KOPT-K1 (cell line): ENCODE data around the gene MOV10L1.
"Not testable (repeated sequence)": the region's sequence is repeated elsewhere in the genome, so short reads cannot be mapped to it uniquely, and the experiment has no call there.

Source experiments
- H3K27ac ChIP-seq: fragments of 200-600 bp; sonication (generic); 2 replicates; pipeline ENCODE4 v1.5.1; 2016; ENCODE audit warnings: antibody characterized with exemption, mild to moderate bottlenecking, low read depth, low read length; ENCODE audit not compliant: poor library complexity, severe bottlenecking
- H3K36me3 ChIP-seq: fragments of 200-600 bp; sonication (generic); 2 replicates; pipeline ENCODE4 v1.5.1; 2017; ENCODE audit warnings: antibody characterized with exemption, mild to moderate bottlenecking, low read length, moderate library complexity; ENCODE audit not compliant: insufficient read depth
- H3K9me3 ChIP-seq: fragments of 200-600 bp; sonication (generic); 2 replicates; pipeline ENCODE4 v1.5.1; 2017; ENCODE audit warnings: antibody characterized with exemption, low read length, mild to moderate bottlenecking; ENCODE audit not compliant: insufficient read depth, poor library complexity, severe bottlenecking

The MOV10L1 gene

GRCh38 chr22:50194037-50194805, 104.4 kb downstream of the MOV10L1 start:
- Histone ChIP-seq H3K36me3 (peaks cover 65% of the 10 kb centered on the region), H3K9me3 (no peaks in the 10 kb centered on the region), H3K27ac (peak overlapping the region; percentile 98)

GRCh38 chr22:50196256-50196655, 106.5 kb downstream of the MOV10L1 start:
- no peaks in the 10 kb centered on the region for H3K9me3 ChIP-seq
- H3K36me3 ChIP-seq, result peaks cover 71% of the 10 kb centered on the region
- no peak overlapping the region for H3K27ac ChIP-seq

- Histone ChIP-seq H3K36me3 (peaks cover 71% of the 10 kb centered on the region), H3K9me3 (no peaks in the 10 kb centered on the region), H3K27ac (no peak overlapping the region)
Observed at GRCh38 chr22:50197000-50197800, 107.4 kb downstream of the MOV10L1 start.

- Histone ChIP-seq H3K36me3 (peaks cover 72% of the 10 kb centered on the region), H3K9me3 (no peaks in the 10 kb centered on the region), H3K27ac (no peak overlapping the region)
Observed at GRCh38 chr22:50197856-50198623, 108.2 kb downstream of the MOV10L1 start.

GRCh38 chr22:50198624-50199017, 108.8 kb downstream of the MOV10L1 start:
- Histone ChIP-seq H3K36me3 (peaks cover 72% of the 10 kb centered on the region), H3K9me3 (no peaks in the 10 kb centered on the region), H3K27ac (no peak overlapping the region)

- Histone ChIP-seq H3K36me3 (peaks cover 72% of the 10 kb centered on the region), H3K27ac (peak overlapping the region; percentile 83)
Observed at GRCh38 chr22:50199251-50199721, 109.5 kb downstream of the MOV10L1 start.

GRCh38 chr22:50199829-50200460, 110.1 kb downstream of the MOV10L1 start:
- peaks cover 72% of the 10 kb centered on the region for H3K36me3 ChIP-seq
- peak overlapping the region; percentile 83 for H3K27ac ChIP-seq
- no peaks in the 10 kb centered on the region for H3K9me3 ChIP-seq

More at GRCh38 chr22:50199251-50199721, 109.5 kb downstream of the MOV10L1 start:
- no peaks in the 10 kb centered on the region for H3K9me3 ChIP-seq

GRCh38 chr22:50200461-50201190, 110.8 kb downstream of the MOV10L1 start, which contains the start of gene SELENOO:
TSS of gene SELENOO (plus strand) at chr22:50201011. CDS start at chr22:50201037, 26 bp downstream.
- Histone ChIP-seq H3K27ac (peak within 1 kb of the TSS; percentile 83), H3K36me3 (peaks cover 72% of the 10 kb centered on the region), H3K9me3 (no peaks in the 10 kb centered on the region)

GRCh38 chr22:50201191-50202129, 111.7 kb downstream of the MOV10L1 start:
- no peaks in the 10 kb centered on the region for H3K9me3 ChIP-seq
- H3K27ac ChIP-seq, result peak overlapping the region; percentile 83
- peaks cover 72% of the 10 kb centered on the region for H3K36me3 ChIP-seq

- Histone ChIP-seq H3K9me3 (no peaks in the 10 kb centered on the region), H3K27ac (peak overlapping the region; percentile 83), H3K36me3 (peaks cover 71% of the 10 kb centered on the region)
Observed at GRCh38 chr22:50202130-50202666, 112.4 kb downstream of the MOV10L1 start.

- H3K36me3 ChIP-seq, result peaks cover 71% of the 10 kb centered on the region
- no peaks in the 10 kb centered on the region for H3K9me3 ChIP-seq
- H3K27ac ChIP-seq, result no peak overlapping the region
Observed at GRCh38 chr22:50203288-50203687, 113.5 kb downstream of the MOV10L1 start.

GRCh38 chr22:50204571-50204970, 114.8 kb downstream of the MOV10L1 start:
- no peak overlapping the region for H3K27ac ChIP-seq
- H3K9me3 ChIP-seq, result no peaks in the 10 kb centered on the region
- peaks cover 69% of the 10 kb centered on the region for H3K36me3 ChIP-seq

GRCh38 chr22:50204998-50205397, 115.2 kb downstream of the MOV10L1 start:
- peaks cover 69% of the 10 kb centered on the region for H3K36me3 ChIP-seq
- H3K9me3 ChIP-seq, H3K27ac ChIP-seq: not testable (repeated sequence)
